B cell (primary cell): ENCODE data around the gene IRF7. TPM values are rescaled to one million over a fixed set of nuclear protein-coding genes. Genes with fewer than 3 reads are reported as not detected.
A peak's percentile ranks its signal among the peaks of the same experiment; 100 is the strongest.

Experiments used
- ATAC-seq: fragments of 200-7000 bp; cut with Tn5 transposase; one replicate; pipeline ENCODE4 v1.10.0; 2021; ENCODE audit warnings: low read depth, mild to moderate bottlenecking, moderate number of reproducible peaks, moderate library complexity
- CTCF ChIA-PET: fragments of 350-600 bp; sonication (Branson Sonifier 250); formaldehyde crosslinking; loops from one replicate; lab custom pipeline; 2021; ENCODE audit warnings: antibody characterized with exemption, inconsistent platforms; lab: Charles Lee
- POLR2A ChIA-PET: fragments of 350-600 bp; sonication (Branson Sonifier 250); formaldehyde crosslinking; loops from one replicate; lab custom pipeline; 2021; ENCODE audit warnings: antibody characterized with exemption; lab: Charles Lee
- DNase-seq: peaks from one replicate; pipeline ENCODE4 v3.0.0; 2013
- H2AFZ ChIP-seq: 2 replicates; pipeline ENCODE4 v1.6.1; 2012; ENCODE audit warnings: mild to moderate bottlenecking, low read depth, low read length; ENCODE audit not compliant: insufficient read depth, poor library complexity, severe bottlenecking
- H3K27ac ChIP-seq, 2 donors: 1 replicate in 1 of 2; 2 replicates in 1 of 2; pipeline ENCODE4 v1.5.1; 2012 to 2013; ENCODE audit warnings: low read length in 2 of 2, mild to moderate bottlenecking in 2 of 2, moderate library complexity in 1 of 2
- H3K27me3 ChIP-seq, 4 experiments: fragments of 200-600 bp in 1 of 4; sonication (generic) in 1 of 4; replicated peaks in 1 of 4; 1 replicate in 2 of 4; 2 replicates in 2 of 4; pipeline versions ENCODE4 v1.6.1 to v1.7.0; 2013 to 2016; ENCODE audit warnings: low read length in 3 of 4, mild to moderate bottlenecking in 2 of 4, mixed read lengths in 1 of 4, moderate library complexity in 1 of 4; ENCODE audit not compliant: insufficient read depth in 4 of 4, control insufficient read depth in 3 of 4; ENCODE audit errors: control extremely low read depth in 1 of 4
- H3K36me3 ChIP-seq, 2 experiments: replicated peaks in 1 of 2; 1 replicate in 1 of 2; 2 replicates in 1 of 2; pipeline versions ENCODE4 v1.6.1 to v1.7.1; 2013; ENCODE audit warnings: low read length in 1 of 2; ENCODE audit not compliant: insufficient read depth in 2 of 2, control insufficient read depth in 1 of 2; ENCODE audit errors: control extremely low read depth in 1 of 2, extremely low read depth in 1 of 2
- H3K4me1 ChIP-seq, 2 donors: fragments of 200-600 bp in 1 of 2; sonication (generic) in 1 of 2; 1 replicate in 1 of 2; 2 replicates in 1 of 2; pipeline versions ENCODE4 v1.5.1 to v1.6.1; 2013 to 2017; ENCODE audit warnings: low read length in 2 of 2; ENCODE audit not compliant: control insufficient read depth in 2 of 2, insufficient read depth in 2 of 2
- H3K4me2 ChIP-seq: replicated peaks from 2 replicates; pipeline ENCODE3; 2012; ENCODE audit warnings: mild to moderate bottlenecking, low read depth, low read length; ENCODE audit not compliant: poor library complexity, severe bottlenecking
- H3K4me3 ChIP-seq, 5 experiments: fragments of 200-600 bp in 1 of 5; sonication (generic) in 1 of 5; 1 replicate in 3 of 5; 2 replicates in 2 of 5; pipeline versions ENCODE4 v1.5.1 to v1.7.0; 2011 to 2016; ENCODE audit warnings: low read length in 4 of 5, mild to moderate bottlenecking in 4 of 5, low read depth in 2 of 5, control low read depth in 1 of 5, moderate library complexity in 1 of 5; ENCODE audit not compliant: insufficient read depth in 1 of 5; ENCODE audit errors: control extremely low read depth in 1 of 5, extremely low read depth in 1 of 5
- H3K79me2 ChIP-seq: fragments of 200-600 bp; sonication (generic); one replicate; pipeline ENCODE4 v1.6.0; 2016; ENCODE audit warnings: low read length; ENCODE audit not compliant: control insufficient read depth, insufficient read depth
- H3K9ac ChIP-seq: fragments of 200-600 bp; sonication (generic); 2 replicates; pipeline ENCODE4 v1.6.1; 2017; ENCODE audit warnings: mild to moderate bottlenecking, low read length, moderate library complexity
- H3K9me3 ChIP-seq, 3 donors: one replicate each; pipeline versions ENCODE4 v1.6.1 to v1.7.1; 2013; ENCODE audit warnings: low read length in 2 of 3; ENCODE audit not compliant: control insufficient read depth in 2 of 3, insufficient read depth in 1 of 3; ENCODE audit errors: control extremely low read depth in 1 of 3
- H4K20me1 ChIP-seq: 2 replicates; pipeline ENCODE4 v1.6.0; 2012; ENCODE audit warnings: mild to moderate bottlenecking, low read length; ENCODE audit not compliant: insufficient read depth, control insufficient read depth, poor library complexity, severe bottlenecking
- H3K27ac Mint-ChIP-seq: one replicate; pipeline ENCODE4 v1.8.0; 2021; ENCODE audit warnings: mixed read lengths
- H3K27me3 Mint-ChIP-seq: one replicate; pipeline ENCODE4 v1.8.0; 2021; ENCODE audit warnings: mixed read lengths
- H3K4me1 Mint-ChIP-seq: one replicate; pipeline ENCODE4 v1.8.0; 2021; ENCODE audit warnings: mixed read lengths
- H3K4me3 Mint-ChIP-seq: one replicate; pipeline ENCODE4 v1.8.0; 2021; ENCODE audit warnings: mixed read lengths
- H3K9me3 Mint-ChIP-seq: one replicate; pipeline ENCODE4 v1.8.0; 2022; ENCODE audit warnings: mixed read lengths; ENCODE audit not compliant: insufficient read depth
- CTCF ChIP-seq: fragments of 200-600 bp; IDR thresholded peaks from one replicate; pipeline ENCODE4 v1.8.0; 2022; ENCODE audit warnings: antibody characterized with exemption, mild to moderate bottlenecking
- EZH2 ChIP-seq: IDR thresholded peaks from 2 replicates; pipeline ENCODE4 v1.6.1; 2012; ENCODE audit warnings: borderline replicate concordance, low read depth, mild to moderate bottlenecking, moderate library complexity, low read length; ENCODE audit not compliant: insufficient read depth, poor library complexity, severe bottlenecking
- WGBS: methylation state at CpG from one replicate; pipeline ENCODE4 v1.1.5; 2013; ENCODE audit warnings: missing lambda C conversion rate; ENCODE audit not compliant: insufficient coverage; 5-methylcytosine and 5-hydroxymethylcytosine counted together
- intact Hi-C: fragments of 100-400 bp; cut with micrococcal nuclease; formaldehyde crosslinking; loops from one replicate; pipeline ENCODE4 v1.10.0; 2022
- polyA plus RNA-seq: library from polyadenylated mRNA; depleted of rRNA; stranded (reverse); fragments of >200 nt; gene quantifications from 2 replicates; pipeline ENCODE4 v1.2.3, GENCODE V29; 2012
- total RNA-seq, 2 donors: library from RNA; stranded (reverse); fragments of 120-200 nt in 1 of 2; gene quantifications; 1 replicate in 1 of 2; 2 replicates in 1 of 2; pipeline versions ENCODE4 v1.2.3 to v1.2.4, GENCODE V29; 2013 to 2022

IRF7 gene
- total and polyA plus RNA-seq, 2 donors (not counting 1 experiment from before 2014, with no cell fraction given) = 136 to 184 TPM

DNA sequence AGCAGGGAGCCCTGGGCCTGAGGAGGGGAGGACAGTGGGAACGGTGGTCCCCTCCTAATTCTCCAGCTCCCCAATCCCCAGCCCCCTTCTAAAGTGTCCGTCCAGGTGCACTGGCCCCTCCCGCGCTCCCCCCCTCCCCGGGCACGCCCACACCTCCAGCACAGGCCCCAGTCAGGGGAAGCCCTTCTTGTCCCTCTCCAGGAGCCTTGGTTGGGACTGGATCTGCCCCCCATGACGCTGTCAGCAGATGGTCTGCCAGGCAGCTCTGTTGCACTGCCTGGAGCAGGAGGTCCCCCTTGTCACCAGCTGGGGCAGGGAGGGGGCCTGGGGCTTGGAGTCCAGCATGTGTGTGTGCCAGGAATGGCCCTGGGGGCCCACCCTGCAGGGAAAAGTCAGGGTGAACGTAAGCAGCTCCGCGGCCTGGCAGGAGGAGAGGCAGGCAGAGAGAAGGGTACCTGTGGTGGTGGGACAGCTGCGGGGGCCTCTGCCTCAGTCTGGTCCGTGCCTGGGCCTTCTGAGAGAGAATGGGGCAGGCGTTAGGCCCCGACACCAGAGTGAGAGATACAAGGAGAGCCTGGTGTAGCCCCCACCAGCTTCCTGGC is 1.6 kb downstream of the IRF7 start:
- POLR2A ChIA-PET = interaction anchor here (0.7 to 2.0 kb wide), 2 partner anchors 38 to 55 kb away, joined by 3 to 8 read pairs; partner anchors contain the start of gene PHRF1
- no peaks in the 10 kb centered on the region for H3K9me3 Mint-ChIP-seq

More for the DNA sequence above, 1.6 kb downstream of the IRF7 start:
- H3K27ac ChIP-seq = peak overlapping the region in 1 of 2 donors; percentile 59
- H3K79me2 ChIP-seq = peaks cover 6% of the 10 kb centered on the region
- no peaks in the 10 kb centered on the region for H3K9me3 ChIP-seq
- no peak overlapping the region for H3K9ac ChIP-seq
- CTCF ChIA-PET = interaction anchor here (1.7 kb wide), 1 partner anchor 59 kb away, joined by 5 read pairs; no protein-coding TSS in a partner anchor
- H3K27me3 Mint-ChIP-seq = no peaks in the 10 kb centered on the region
- DNase-seq (no peak), ATAC-seq (no peak)
- H3K36me3 ChIP-seq = peaks cover 0 to 45% of the 10 kb centered on the region in 2 experiments
- peaks cover 60% of the 10 kb centered on the region for H4K20me1 ChIP-seq
- H3K4me1 Mint-ChIP-seq = peaks cover 17% of the 10 kb centered on the region
- peaks cover 18 to 35% of the 10 kb centered on the region in 2 donors for H3K4me1 ChIP-seq
- peak overlapping the region; percentile 90 for H3K4me2 ChIP-seq
- 93% methylated on average over 10 of the region's 14 CpGs for WGBS
- H2AFZ ChIP-seq = no peak overlapping the region
- intact Hi-C loops = loop anchor here (10.0 kb wide), 1 partner anchor 111 kb away; no protein-coding TSS in a partner anchor
- peak overlapping the region; percentile 81 for H3K27ac Mint-ChIP-seq
- no peaks in the 10 kb centered on the region for H3K27me3 ChIP-seq
- TF ChIP-seq CTCF (no peak), EZH2 (no peak)
- no peak overlapping the region for H3K4me3 ChIP-seq
- H3K4me3 Mint-ChIP-seq = peak overlapping the region; percentile 71
